Urinary bladder (tissue), 2 donors: Measurements from ENCODE around the gene BHMT2. TPM values are rescaled to one million over a fixed set of nuclear protein-coding genes. Genes with fewer than 3 reads are reported as not detected.

Experiments
- polyA plus RNA-seq: library from polyadenylated mRNA; stranded (reverse); fragments of 200-250 nt; gene quantifications from one replicate; pipeline ENCODE4 v1.2.3, GENCODE V29; 2013
- total RNA-seq: library from RNA; depleted of rRNA; stranded (reverse); fragments of >200 nt; gene quantifications from one replicate; pipeline ENCODE4 v1.2.3, GENCODE V29; 2014
- donor health status: healthy.

BHMT2 gene
- total and polyA plus RNA-seq, 2 donors = 4.1 to 18.1 TPM

Other genes starting within 250 kb of the BHMT2 start
- gene ARSB, start 84.5 kb upstream of the BHMT2 start, total RNA-seq = 27.0 TPM
- gene ARSB, start 84.5 kb upstream of the BHMT2 start, polyA plus RNA-seq = 7.6 TPM
- 3.1 TPM for gene DMGDH, start 93 bp upstream of the BHMT2 start, total RNA-seq
- 1.4 TPM for gene DMGDH, start 93 bp upstream of the BHMT2 start, polyA plus RNA-seq
- gene BHMT, start 42.0 kb downstream of the BHMT2 start, total RNA-seq = 11.6 TPM
- gene BHMT, start 42.0 kb downstream of the BHMT2 start, polyA plus RNA-seq = 8.2 TPM
- gene JMY, start 166.4 kb downstream of the BHMT2 start, total RNA-seq = 38.3 TPM
- gene JMY, start 166.4 kb downstream of the BHMT2 start, polyA plus RNA-seq = 10.4 TPM